Stimulated activated CD8-positive, alpha-beta memory T cell treated with anti-CD3 and anti-CD28 coated beads, Interleukin-12 subunit alpha, Interleukin-12 subunit beta, amount 100 ng/mL, for 24 hours (primary cell): ENCODE measurements around the gene LRMDA.
"Not testable (repeated sequence)": the region's sequence is repeated elsewhere in the genome, so short reads cannot be mapped to it uniquely, and the experiment has no call there.

Experiments
- DNase-seq: peaks from one replicate; pipeline ENCODE4 v3.0.0-alpha.2; 2020; ENCODE audit errors: extremely low read depth

The LRMDA gene

DNA sequence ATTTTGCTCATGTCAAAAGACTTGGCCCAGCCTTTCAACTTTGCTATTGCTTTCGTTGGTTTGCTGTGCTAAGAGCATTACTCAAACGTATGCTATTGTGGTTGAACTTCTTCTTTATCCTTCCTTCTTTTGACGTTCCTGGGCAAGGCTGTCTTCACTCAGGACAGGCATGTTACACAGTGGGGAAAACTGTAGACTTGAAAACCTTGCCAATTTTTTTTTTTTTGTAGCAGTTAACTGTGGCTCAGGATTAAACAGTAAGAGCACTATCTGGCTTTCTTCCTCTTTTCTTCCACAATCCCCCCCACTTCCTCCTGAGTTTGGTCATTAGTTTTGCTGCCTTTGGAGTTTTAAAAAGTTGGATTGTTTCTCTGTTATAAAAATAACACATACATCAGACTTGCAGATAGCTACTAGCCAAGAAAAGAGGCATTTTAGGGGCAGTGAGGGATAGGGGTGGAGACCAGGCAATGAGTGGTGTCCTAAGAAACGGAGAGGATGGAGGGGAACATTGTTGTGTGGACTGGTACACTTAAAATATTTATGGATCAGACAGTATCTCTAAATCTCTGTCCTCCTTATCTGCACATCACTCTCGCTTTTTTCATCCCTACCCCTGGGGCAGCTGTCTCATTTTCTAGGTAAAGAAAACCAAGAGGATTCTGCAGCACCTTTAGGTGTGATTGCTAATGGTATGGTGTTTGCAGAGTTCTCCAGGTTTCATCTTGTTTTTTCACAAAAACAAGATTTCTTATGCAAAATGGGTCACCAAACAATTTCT is 181.7 kb downstream of the LRMDA start:
- no peak for DNase-seq

GRCh38 chr10:75613685-75614504 is 182.5 kb downstream of the LRMDA start:
- DNase-seq: no peak

DNA sequence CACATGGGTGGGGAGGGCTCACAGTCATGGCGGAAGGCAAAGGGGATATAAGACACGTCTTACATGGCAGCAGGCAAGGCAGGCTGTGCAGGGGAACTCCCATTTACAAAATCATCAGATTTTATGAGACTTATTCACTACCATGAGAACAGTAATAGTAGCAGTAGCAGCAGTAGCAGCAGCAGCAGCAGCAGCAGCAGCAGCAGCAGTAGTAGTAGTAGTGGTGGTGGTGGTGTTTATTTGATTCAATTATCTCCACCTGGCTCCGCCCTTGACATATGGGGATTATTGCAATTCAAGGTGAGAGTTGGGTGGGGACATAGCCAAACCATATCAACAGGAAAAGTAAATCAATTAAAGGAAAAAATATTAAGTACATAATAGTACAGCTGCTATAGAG is 184.7 kb downstream of the LRMDA start:
- no peak for DNase-seq

DNA sequence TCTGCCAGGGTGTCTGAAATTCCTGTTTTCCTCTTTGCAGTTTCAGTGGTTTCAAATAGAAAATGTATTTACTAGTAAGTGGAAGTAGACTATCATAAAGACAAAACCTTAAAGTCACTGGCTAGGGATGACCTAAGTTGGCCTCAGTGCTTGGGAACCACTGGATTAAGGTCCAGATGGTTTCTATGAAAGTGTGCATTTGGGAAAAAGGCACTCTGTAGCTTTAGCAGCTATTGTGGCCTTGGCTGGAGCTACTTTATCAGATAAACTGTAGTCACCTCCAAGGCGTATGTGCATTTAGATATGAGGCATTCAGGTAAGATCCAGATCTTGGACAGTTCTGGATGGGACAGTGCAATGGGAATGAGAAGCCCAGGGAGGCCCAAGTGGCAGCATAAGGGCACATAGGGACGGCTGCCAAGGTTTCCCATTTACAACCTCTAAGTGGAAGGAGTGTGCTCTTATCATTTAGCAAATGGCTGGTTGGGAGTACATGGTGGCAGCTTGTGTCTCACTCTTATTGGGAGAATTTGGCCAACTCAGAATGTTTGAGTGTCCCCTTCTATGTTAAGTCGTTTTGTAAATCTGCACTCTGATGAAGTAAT is 185.6 kb downstream of the LRMDA start:
- no peak for DNase-seq

GRCh38 chr10:75617485-75618155 is 186.2 kb downstream of the LRMDA start:
- DNase-seq: no peak

DNA sequence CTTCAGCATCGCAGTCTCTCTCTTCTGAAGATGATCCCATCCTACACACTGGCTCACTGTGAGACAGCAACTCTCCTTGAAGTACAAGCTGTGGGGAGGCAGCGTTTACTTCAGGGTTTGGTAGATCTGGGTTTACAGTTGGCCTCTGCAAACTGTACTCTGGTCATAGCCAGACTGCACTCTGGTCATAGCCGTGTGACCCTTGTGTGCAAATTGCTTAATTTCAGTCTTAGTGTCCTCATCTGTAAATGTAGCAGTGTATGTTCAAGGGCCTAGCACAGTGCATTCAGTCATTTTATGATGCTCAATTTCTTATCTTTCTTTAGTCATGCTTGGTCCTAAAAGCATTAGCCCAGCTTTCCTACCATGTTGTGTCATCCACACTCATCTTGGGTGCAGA is 188.2 kb downstream of the LRMDA start:
- DNase-seq: no peak

DNA sequence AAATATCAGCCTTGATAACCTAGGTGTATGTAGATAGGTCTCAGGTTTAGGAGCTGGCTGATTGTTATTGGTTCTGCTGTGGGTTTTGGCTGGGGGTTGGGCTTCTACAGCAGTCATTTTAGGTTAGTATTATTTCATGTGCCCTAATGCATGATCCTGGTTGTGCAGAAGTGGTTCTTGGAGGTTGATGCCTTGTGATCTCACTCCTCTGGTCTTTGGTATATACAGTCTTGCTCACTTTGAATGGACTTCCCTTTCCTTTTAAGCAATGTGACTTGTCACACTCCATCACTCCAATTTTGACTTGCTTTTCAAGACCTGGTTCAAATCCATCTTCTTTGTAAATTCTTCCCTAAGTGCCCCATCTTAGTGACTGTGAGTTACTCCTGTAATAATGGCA is 188.9 kb downstream of the LRMDA start:
- no peak for DNase-seq

GRCh38 chr10:75621003-75621402 is 189.6 kb downstream of the LRMDA start:
- DNase-seq: not testable (repeated sequence)

DNA sequence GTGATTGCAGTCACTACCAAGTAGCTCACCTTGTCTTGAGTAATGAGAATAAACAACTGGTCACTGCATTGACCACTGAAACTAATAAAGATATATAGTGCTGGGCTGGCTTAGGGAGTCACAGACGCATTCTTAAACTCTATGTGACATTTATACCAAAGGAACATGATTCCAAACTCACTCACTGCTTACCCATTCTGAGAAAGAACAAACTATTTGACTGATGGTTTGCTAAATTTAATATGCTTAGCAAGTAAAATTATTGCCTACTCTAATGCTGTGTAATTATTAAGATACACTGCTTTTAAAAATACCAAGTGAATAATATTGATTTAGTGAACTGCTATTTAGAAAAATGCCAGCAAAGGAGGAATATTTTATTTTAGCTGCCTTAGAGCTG is 191.1 kb downstream of the LRMDA start:
- no peak for DNase-seq

DNA sequence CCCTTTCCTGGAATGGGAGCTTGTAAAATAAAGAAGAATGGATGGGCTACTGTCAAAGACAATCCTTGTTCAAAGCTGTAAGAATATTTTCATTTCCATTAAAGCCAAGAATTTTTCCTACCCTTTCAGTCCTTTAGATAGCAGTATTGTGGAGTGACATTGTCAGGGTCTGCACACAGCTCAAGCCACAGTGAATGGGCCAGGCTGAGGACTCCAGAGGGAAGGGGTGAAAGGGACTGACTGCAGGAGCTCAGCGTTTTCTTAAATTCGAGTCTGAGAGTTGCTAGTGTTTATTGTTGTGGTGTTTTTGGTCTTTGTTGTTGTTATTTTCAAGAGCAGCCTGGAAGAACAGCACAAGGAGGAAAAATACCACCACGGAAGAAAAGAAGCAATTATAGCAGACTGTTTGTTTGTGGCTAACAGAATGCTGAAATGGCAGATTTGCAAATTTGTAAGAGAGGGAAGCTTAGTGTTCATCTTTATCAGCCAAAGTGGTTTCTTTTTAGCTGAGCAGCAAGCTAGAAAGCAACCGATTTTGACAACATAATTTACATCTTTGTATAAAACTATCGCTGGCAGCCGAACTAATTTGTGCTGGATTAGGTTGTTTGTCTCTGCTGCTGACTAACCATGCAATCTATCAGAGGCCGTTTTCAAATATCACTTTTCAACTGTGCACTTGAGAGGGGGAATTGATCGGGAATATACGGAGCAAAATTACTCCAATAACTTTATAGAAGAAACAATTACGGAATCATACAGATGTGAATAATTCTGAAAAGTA is 192.1 kb downstream of the LRMDA start:
- DNase-seq: no peak

DNA sequence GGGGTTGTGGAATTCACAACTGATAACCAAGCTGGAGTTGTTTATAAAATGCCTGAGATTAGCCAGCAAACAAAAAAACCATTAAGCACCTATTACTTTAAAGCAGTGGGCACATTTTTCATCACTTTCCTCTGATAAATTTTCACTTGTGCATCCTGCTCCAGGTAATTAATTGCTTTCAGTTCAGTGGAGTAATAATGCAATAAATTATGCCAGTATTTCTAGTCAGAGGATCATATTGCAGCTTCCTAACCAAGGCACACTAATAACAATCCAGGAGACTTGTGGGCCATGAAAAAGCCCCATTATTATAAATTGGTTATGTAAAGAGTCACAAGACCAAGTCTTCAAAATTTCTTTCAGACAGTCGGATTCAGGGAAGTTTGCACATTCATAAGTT is 193.2 kb downstream of the LRMDA start:
- DNase-seq: no peak

- DNase-seq: no peak
These were observed 199.3 kb downstream of the LRMDA start for GRCh38 chr10:75630746-75631145.

GRCh38 chr10:75632805-75633462 is 201.5 kb downstream of the LRMDA start:
- DNase-seq: no peak

DNA sequence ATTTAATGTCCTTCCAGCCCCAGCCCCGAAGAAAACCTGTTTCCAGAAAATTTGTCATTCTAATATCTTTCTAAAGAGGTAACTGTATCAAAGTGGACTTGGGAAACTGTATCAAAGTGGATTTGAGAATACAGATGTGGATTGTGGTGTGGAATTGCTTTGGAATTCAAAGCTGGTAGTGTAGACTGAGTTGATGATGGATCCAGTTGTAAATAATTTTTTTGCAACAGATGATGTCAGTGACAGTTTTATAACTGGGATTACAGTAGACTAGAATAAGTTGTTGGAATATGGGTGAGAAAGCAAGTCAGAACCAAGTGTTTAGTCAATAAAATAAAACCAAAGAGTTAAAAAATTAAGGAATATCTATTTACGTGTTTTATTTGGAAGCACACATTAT is 202.1 kb downstream of the LRMDA start:
- DNase-seq: no peak

DNA sequence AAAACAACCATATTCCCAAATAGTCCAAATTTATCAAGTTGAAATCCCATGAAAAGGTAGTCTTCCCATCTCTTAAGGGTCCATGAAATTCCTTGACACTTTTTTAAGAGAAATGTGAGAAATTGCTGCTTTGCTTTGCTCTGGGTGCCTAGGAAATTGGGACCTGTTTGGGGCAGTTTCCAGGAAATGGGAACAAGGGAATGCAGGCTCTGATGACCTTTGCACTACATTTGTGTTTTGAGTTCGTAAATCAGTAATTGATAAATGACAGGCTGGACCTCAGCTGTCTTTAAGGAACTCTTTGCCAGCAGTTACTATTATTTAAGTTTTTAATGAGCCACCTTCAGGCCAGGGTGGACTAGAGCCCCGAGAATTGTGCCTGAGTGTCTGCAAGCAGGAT is 203.5 kb downstream of the LRMDA start:
- no peak for DNase-seq

- no peak for DNase-seq
These were observed 207.3 kb downstream of the LRMDA start for GRCh38 chr10:75638752-75639151.

DNA sequence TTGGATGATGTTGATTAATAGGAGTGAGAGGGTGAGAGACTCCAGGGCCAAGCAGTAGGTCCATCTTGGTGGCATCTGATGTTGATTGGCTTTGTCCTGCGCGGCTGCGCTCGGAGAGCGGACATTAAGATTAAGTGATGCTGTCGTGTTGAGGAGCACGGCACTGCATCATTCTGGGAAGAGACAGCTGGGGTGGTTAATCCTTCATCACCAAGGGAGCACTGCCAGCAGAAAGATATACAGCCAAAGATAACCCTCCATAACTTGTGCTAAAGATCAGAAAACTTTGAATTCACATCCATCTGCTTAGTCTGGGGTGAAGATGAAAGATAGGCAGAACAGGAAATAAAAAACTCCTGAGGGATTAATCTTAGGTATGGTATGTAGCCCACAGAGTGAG is 208.3 kb downstream of the LRMDA start:
- no peak for DNase-seq

GRCh38 chr10:75640381-75640780 is 209.0 kb downstream of the LRMDA start:
- DNase-seq: no peak

- DNase-seq: no peak
These were observed 209.4 kb downstream of the LRMDA start for GRCh38 chr10:75640803-75641202.

DNA sequence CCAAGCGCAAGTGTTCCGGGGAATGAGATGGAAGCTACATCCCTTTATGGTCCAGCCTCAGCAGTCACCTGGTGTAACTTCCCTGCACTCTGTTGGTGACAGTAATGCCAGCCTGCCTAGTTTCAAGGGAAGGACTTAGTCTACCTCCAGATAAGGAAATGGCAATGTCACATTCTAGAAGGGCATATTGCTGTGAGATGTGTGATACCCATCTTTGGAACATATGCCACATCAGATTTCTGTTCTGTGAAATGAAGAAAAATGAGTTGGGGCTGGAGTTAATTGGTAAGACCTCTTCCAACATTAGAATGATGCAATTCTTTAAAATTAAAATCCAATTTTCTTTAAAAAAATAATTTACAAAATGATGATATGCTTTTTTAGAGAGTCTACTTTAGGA is 212.0 kb downstream of the LRMDA start:
- no peak for DNase-seq
